AG04450 (cell line): ENCODE results near the gene SPSB4. TPM values are rescaled to one million over a fixed set of nuclear protein-coding genes. Genes with fewer than 3 reads are reported as not detected.

ENCODE experiments used
- CTCF ChIA-PET: fragments of 300-600, 350-600 bp; formaldehyde crosslinking; extraction: SDS; loops from one replicate; lab custom pipeline; 2022; ENCODE audit warnings: antibody characterized with exemption, inconsistent platforms; lab: Charles Lee
- POLR2A ChIA-PET: fragments of 350-600 bp; formaldehyde crosslinking; extraction: SDS; loops from one replicate; lab custom pipeline; 2021; ENCODE audit warnings: antibody characterized with exemption, inconsistent platforms; lab: Yijun Ruan, JAX
- DNase-seq: peaks from one replicate; pipeline ENCODE4 v3.0.0-alpha.2; 2011; ENCODE audit warnings: low read depth, low spot score
- H3K27ac ChIP-seq: one replicate; pipeline ENCODE4 v1.5.1; 2012; ENCODE audit warnings: low read depth, low read length, control low read depth
- H3K27me3 ChIP-seq: one replicate; pipeline ENCODE4 v1.6.0; 2012; ENCODE audit warnings: low read length; ENCODE audit not compliant: control insufficient read depth, insufficient read depth
- H3K4me3 ChIP-seq: 2 replicates; pipeline ENCODE4 v1.5.1; 2011; ENCODE audit warnings: mild to moderate bottlenecking, low read depth, low read length, control low read depth
- H3K9me3 ChIP-seq: 2 replicates; pipeline ENCODE4 v1.5.1; 2012; ENCODE audit warnings: low read length; ENCODE audit not compliant: control insufficient read depth, insufficient read depth
- polyA plus RNA-seq: library from polyadenylated mRNA; depleted of rRNA; stranded (reverse); fragments of >200 nt; gene quantifications from 2 replicates; pipeline ENCODE4 v1.2.3, GENCODE V29; 2011
- TF ChIP-seq, protein P1 (sequence below): IDR thresholded peaks from 2 replicates; pipeline ENCODE4 v1.5.1; 2011; ENCODE audit warnings: low read depth, low read length, control low read depth, inconsistent platforms

SPSB4 gene
- polyA plus RNA-seq, 1 experiment: not detected

DNA sequence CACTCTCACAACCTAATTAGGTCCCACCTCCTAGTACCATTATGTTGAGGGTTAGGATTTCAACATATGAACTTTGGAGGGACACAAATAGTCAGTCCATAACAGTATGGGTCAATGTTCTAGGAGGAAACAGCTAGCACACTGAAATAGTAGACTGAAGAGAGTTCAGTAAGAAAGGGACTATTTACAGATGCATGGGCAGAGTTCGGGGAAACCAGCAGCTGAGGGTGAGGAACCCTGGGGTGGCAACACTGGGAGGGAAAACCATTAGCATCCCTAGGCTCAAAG, 102.5 kb downstream of the SPSB4 start:
- H3K27ac ChIP-seq: no peak overlapping the region
- ChIA-PET CTCF (no interaction called here), POLR2A (no interaction called here)
- no peaks in the 10 kb centered on the region for H3K9me3 ChIP-seq
- DNase-seq: no peak
- no peaks in the 10 kb centered on the region for H3K27me3 ChIP-seq
- TF ChIP-seq, protein P1, sequence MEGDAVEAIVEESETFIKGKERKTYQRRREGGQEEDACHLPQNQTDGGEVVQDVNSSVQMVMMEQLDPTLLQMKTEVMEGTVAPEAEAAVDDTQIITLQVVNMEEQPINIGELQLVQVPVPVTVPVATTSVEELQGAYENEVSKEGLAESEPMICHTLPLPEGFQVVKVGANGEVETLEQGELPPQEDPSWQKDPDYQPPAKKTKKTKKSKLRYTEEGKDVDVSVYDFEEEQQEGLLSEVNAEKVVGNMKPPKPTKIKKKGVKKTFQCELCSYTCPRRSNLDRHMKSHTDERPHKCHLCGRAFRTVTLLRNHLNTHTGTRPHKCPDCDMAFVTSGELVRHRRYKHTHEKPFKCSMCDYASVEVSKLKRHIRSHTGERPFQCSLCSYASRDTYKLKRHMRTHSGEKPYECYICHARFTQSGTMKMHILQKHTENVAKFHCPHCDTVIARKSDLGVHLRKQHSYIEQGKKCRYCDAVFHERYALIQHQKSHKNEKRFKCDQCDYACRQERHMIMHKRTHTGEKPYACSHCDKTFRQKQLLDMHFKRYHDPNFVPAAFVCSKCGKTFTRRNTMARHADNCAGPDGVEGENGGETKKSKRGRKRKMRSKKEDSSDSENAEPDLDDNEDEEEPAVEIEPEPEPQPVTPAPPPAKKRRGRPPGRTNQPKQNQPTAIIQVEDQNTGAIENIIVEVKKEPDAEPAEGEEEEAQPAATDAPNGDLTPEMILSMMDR: no peak
- H3K4me3 ChIP-seq: no peak overlapping the region

DNA sequence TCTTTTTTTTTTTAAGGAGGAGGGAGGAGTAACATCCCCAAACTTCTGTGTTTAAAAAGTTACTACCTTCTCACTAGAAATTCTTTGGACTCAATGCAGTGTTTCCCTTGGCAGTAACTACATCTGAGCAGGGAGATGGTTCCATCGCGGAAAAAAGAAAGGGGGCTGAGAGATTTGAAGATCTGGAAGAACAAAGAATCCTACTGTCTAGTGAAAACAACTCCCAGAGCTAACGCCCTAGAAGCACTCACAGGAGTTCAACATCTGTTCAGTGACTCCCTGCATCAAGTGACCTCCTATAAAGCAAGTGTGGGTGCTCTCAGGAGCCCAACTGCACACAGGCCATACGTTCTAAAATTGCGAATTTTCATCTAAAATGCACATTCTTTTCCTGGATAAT, 113.7 kb downstream of the SPSB4 start:
- H3K4me3 ChIP-seq: no peak overlapping the region
- DNase-seq: no peak
- TF ChIP-seq, protein P1: no peak
- H3K27ac ChIP-seq: no peak overlapping the region
- no peaks in the 10 kb centered on the region for H3K27me3 ChIP-seq
- ChIA-PET POLR2A (no interaction called here), CTCF (no interaction called here)
- H3K9me3 ChIP-seq: no peaks in the 10 kb centered on the region; the same call in 1 of the 2 replicates

DNA sequence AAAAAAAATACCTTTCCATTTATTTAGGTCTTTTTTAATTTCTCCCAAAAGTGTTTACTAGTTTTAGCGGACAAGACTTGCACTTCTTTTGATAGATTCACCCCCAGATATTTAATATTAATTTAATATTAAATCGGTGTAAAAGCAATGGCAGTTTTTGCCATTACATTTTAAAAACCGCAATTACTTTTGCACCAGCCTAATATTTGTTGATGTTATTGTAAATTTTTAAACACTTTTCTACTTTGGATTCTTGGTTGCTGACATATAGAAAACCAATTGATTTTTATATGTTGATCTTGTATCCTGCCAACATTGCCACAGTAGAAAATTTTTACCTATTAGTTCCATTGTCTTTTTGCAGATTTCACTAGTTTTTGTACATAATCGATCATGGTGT, 116.5 kb downstream of the SPSB4 start:
- TF ChIP-seq, protein P1: no peak
- Histone ChIP-seq H3K27me3 (no peaks in the 10 kb centered on the region), H3K27ac (no peak overlapping the region), H3K9me3 (no peaks in the 10 kb centered on the region; the same call in 1 of the 2 replicates), H3K4me3 (no peak overlapping the region)
- ChIA-PET CTCF (interaction anchor here (1.0 kb wide), 1 partner anchor 24 kb away, joined by 5 read pairs; no protein-coding TSS in a partner anchor), POLR2A (no interaction called here)
- no peak for DNase-seq

DNA sequence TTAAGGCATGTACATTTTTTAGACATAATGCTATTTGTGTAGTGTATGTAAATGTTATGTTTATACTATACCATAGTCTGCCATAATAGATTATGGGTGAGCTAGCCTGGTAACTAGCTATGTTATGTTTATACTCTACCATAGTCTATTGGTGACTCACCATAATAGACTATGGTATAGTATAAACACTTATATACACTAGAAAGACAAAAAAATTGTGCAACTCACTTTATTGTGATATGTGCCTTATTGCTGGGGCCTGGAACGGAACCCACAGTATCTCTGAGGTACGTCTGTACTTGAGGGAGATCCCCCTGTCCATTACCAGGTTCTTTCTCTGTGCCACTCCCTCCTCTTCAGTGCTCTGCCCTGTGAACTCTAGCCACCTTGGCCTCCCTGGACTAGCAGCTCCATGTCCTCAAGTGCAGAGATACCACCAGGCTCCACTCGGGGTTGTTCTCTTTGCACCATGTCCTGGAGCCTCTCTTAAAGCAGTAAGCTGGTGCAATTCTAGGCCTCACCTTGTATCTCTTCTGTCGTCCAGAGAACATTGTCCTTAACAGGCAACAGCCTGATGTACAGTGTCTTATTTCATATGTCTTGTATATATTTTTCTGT, 119.6 kb downstream of the SPSB4 start:
- H3K27ac ChIP-seq: no peak overlapping the region
- CTCF ChIA-PET: interaction anchor here (1.0 to 3.2 kb wide), 3 partner anchors 21 to 272 kb away, joined by 3 to 16 read pairs (median 3); no protein-coding TSS in a partner anchor
- H3K9me3 ChIP-seq: no peaks in the 10 kb centered on the region; the same call in 1 of the 2 replicates
- H3K27me3 ChIP-seq: no peaks in the 10 kb centered on the region
- no peak overlapping the region for H3K4me3 ChIP-seq
- POLR2A ChIA-PET: interaction anchor here (0.6 kb wide), 2 partner anchors 61 to 296 kb away, joined by 3 read pairs; partner anchors contain the start of gene PXYLP1
- TF ChIP-seq, protein P1: no peak
- DNase-seq: peak; percentile 4

DNA sequence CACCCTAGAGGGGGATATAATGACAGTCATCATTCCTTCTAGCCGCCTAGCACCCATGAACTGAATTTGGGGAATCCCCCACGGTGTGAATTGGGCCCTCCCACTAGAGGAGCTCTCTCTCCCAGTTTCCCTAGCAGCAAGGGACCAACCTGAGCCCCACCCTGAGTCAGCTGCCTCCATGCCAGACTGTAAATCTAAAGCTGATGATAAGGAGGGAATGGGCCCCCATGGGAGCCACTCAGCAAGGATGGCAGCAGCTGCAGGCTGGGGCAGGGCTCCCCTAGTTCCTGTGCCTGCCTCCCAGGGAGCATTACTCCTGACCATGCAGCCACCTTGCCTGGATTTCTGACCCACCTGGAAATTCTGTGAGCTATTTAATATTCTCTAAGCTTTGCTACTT, 123.5 kb downstream of the SPSB4 start:
- ChIA-PET POLR2A (no interaction called here), CTCF (no interaction called here)
- Histone ChIP-seq H3K27me3 (no peaks in the 10 kb centered on the region), H3K9me3 (no peaks in the 10 kb centered on the region; the same call in 1 of the 2 replicates), H3K4me3 (no peak overlapping the region), H3K27ac (no peak overlapping the region)
- TF ChIP-seq, protein P1: no peak
- no peak for DNase-seq
